Hematopoietic multipotent progenitor cell treated with erythropoietin and hydrocortisone succinate and interleukin-3 and kit ligand, for 6 days (in vitro differentiated cells): ENCODE data around the gene TNF.
A peak's percentile ranks its signal among the peaks of the same experiment; 100 is the strongest.
"Not testable (repeated sequence)": the region's sequence is repeated elsewhere in the genome, so short reads cannot be mapped to it uniquely, and the experiment has no call there.

ENCODE experiments used
- DNase-seq: peaks from one replicate; pipeline ENCODE4 v3.0.0-alpha.2; 2015

Gene TNF

GRCh38 chr6:31588871-31589650 lies 13.7 kb downstream of the TNF start:
- DNase-seq: no peak

- not testable (repeated sequence) for DNase-seq
These were observed 15.3 kb downstream of the TNF start for GRCh38 chr6:31590691-31591090.

GRCh38 chr6:31592396-31592771 lies 17.0 kb downstream of the TNF start:
- DNase-seq: no peak

GRCh38 chr6:31597006-31597405 lies 21.6 kb downstream of the TNF start:
- peak; percentile 88 for DNase-seq

- DNase-seq: no peak
These were observed 32.0 kb downstream of the TNF start for GRCh38 chr6:31607317-31607716.

GRCh38 chr6:31609519-31610406 lies 34.4 kb downstream of the TNF start:
- DNase-seq: peak; percentile 71

GRCh38 chr6:31610968-31611367 lies 35.6 kb downstream of the TNF start:
- DNase-seq: no peak

GRCh38 chr6:31614075-31614619 lies 38.8 kb downstream of the TNF start:
- DNase-seq: no peak

- peak; percentile 32 for DNase-seq
These were observed 39.6 kb downstream of the TNF start, which contains the start of gene AIF1 for GRCh38 chr6:31614684-31615578. AIF1 (plus strand) TSS chr6:31615234; CDS start chr6:31615330, 96 bp downstream.

- DNase-seq: peak; percentile 71
These were observed 40.4 kb downstream of the TNF start for GRCh38 chr6:31615748-31616147.

- no peak for DNase-seq
These were observed 41.6 kb downstream of the TNF start for GRCh38 chr6:31617010-31617409.

GRCh38 chr6:31619805-31620585 lies 44.6 kb downstream of the TNF start:
- peak; percentile 100 for DNase-seq

- peak; percentile 91 for DNase-seq
These were observed 45.4 kb downstream of the TNF start, which contains the start of gene PRRC2A for GRCh38 chr6:31620586-31621319. PRRC2A (plus strand) TSS chr6:31620715; CDS start chr6:31622790, 2,075 bp downstream.

- DNase-seq: no peak
These were observed 46.1 kb downstream of the TNF start for GRCh38 chr6:31621320-31621939.

GRCh38 chr6:31621991-31622390 lies 46.6 kb downstream of the TNF start:
- no peak for DNase-seq

GRCh38 chr6:31622684-31623091 lies 47.3 kb downstream of the TNF start:
- DNase-seq: peak; percentile 31

GRCh38 chr6:31624070-31624469 lies 48.7 kb downstream of the TNF start:
- DNase-seq: no peak

- no peak for DNase-seq
These were observed 51.6 kb downstream of the TNF start for GRCh38 chr6:31626952-31627351.

GRCh38 chr6:31627690-31628287 lies 52.4 kb downstream of the TNF start:
- no peak for DNase-seq
